Astrocyte (in vitro differentiated cells and primary cell): Measurements from ENCODE around the gene CD160. TPM values are rescaled to one million over a fixed set of nuclear protein-coding genes. Genes with fewer than 3 reads are reported as not detected.

ENCODE experiments used
- DNase-seq: peaks from one replicate; pipeline ENCODE4 v3.0.0-alpha.2; 2010; ENCODE audit warnings: low read depth
- FAIRE-seq: peaks from 2 replicates; lab custom pipeline; 2011; peaks lifted over from hg19 to GRCh38; lab: Jason Lieb, UNC
- H2AFZ ChIP-seq: 2 replicates; pipeline ENCODE4 v1.6.0; 2012; ENCODE audit warnings: low read depth, low read length, inconsistent platforms
- H3K27ac ChIP-seq: 2 replicates; pipeline ENCODE4 v1.5.1; 2011; ENCODE audit warnings: low read depth, low read length, inconsistent platforms
- H3K27me3 ChIP-seq: 2 replicates; pipeline ENCODE4 v1.6.0; 2011; ENCODE audit warnings: low read length, inconsistent platforms; ENCODE audit not compliant: insufficient read depth
- H3K36me3 ChIP-seq: 2 replicates; pipeline ENCODE4 v1.5.1; 2011; ENCODE audit warnings: low read length, inconsistent platforms; ENCODE audit not compliant: insufficient read depth
- H3K4me1 ChIP-seq: 2 replicates; pipeline ENCODE4 v1.5.1; 2011; ENCODE audit warnings: low read length, inconsistent platforms; ENCODE audit not compliant: insufficient read depth
- H3K4me2 ChIP-seq: 2 replicates; pipeline ENCODE4 v1.6.0; 2012; ENCODE audit warnings: low read length, inconsistent platforms
- H3K4me3 ChIP-seq: 2 replicates; pipeline ENCODE4 v1.5.1; 2011; ENCODE audit warnings: low read depth, mild to moderate bottlenecking, low read length, inconsistent platforms; ENCODE audit not compliant: insufficient read depth
- H3K79me2 ChIP-seq: 2 replicates; pipeline ENCODE4 v1.6.0; 2012; ENCODE audit warnings: mild to moderate bottlenecking, low read length, inconsistent platforms; ENCODE audit not compliant: insufficient read depth
- H3K9ac ChIP-seq: 2 replicates; pipeline ENCODE4 v1.6.0; 2012; ENCODE audit warnings: mild to moderate bottlenecking, low read length, inconsistent platforms
- H3K9me3 ChIP-seq: 2 replicates; pipeline ENCODE4 v1.5.1; 2012; ENCODE audit warnings: low read depth, mild to moderate bottlenecking, low read length, inconsistent platforms; ENCODE audit not compliant: insufficient read depth
- H4K20me1 ChIP-seq: 2 replicates; pipeline ENCODE4 v1.6.0; 2012; ENCODE audit warnings: low read length, inconsistent platforms; ENCODE audit not compliant: insufficient read depth
- H3K27ac Mint-ChIP-seq: one replicate; pipeline ENCODE4 v1.8.0; 2021; ENCODE audit warnings: mild to moderate bottlenecking, mixed read lengths; ENCODE audit not compliant: unreplicated experiment
- H3K27me3 Mint-ChIP-seq: one replicate; pipeline ENCODE4 v1.8.0; 2021; ENCODE audit warnings: low read depth, mixed read lengths; ENCODE audit not compliant: unreplicated experiment
- H3K36me3 Mint-ChIP-seq: one replicate; pipeline ENCODE4 v1.8.0; 2021; ENCODE audit warnings: low read depth, mixed read lengths; ENCODE audit not compliant: unreplicated experiment
- H3K4me1 Mint-ChIP-seq: one replicate; pipeline ENCODE4 v1.8.0; 2021; ENCODE audit warnings: low read depth, mixed read lengths; ENCODE audit not compliant: unreplicated experiment
- H3K4me3 Mint-ChIP-seq: one replicate; pipeline ENCODE4 v1.8.0; 2021; ENCODE audit warnings: mild to moderate bottlenecking, moderate library complexity, mixed read lengths; ENCODE audit not compliant: unreplicated experiment
- H3K9me3 Mint-ChIP-seq: one replicate; pipeline ENCODE4 v1.8.0; 2021; ENCODE audit warnings: mild to moderate bottlenecking, mixed read lengths; ENCODE audit not compliant: unreplicated experiment
- CTCF ChIP-seq: IDR thresholded peaks from 2 replicates; pipeline ENCODE4 v1.5.1; 2011; ENCODE audit warnings: low read depth, mild to moderate bottlenecking, inconsistent platforms, low read length, moderate library complexity; ENCODE audit not compliant: insufficient read depth
- EZH2 ChIP-seq: IDR thresholded peaks from 2 replicates; pipeline ENCODE4 v1.6.1; 2012; ENCODE audit warnings: mild to moderate bottlenecking, low read length, inconsistent platforms; ENCODE audit not compliant: insufficient read depth
- total RNA-seq: library from RNA; stranded (reverse); gene quantifications from 2 replicates; pipeline ENCODE4 v1.2.1, GENCODE V29; 2021

CD160 gene
- total RNA-seq, 1 donor from 2014 or later: not detected

DNA sequence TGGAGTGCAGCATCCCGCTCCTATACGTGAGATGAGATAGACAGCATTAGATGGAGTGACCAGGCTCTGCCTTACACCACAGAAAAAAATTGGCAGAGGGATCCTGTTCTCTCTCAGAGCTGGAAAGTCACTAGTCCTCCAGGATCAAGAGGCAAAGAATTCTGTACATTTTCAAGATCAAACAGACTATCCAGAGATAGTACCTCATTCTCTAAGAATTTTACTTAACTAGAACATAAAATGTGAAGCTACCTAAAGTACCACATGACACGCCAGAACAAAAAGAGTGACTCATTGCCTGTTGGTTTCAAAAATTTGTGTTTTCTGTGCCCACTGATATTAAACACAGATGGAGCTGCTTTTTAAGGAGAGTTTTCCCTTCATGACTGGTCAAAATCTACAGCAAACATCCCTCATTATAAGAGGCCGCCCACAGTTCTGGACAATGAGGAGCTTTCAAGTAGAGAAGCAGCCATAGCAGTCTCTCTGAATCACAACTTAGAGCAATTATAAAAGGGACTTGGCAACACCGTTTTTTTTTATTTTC, 32.3 kb downstream of the CD160 start:
- H3K4me1 ChIP-seq: peaks cover 18% of the 10 kb centered on the region
- FAIRE-seq (peak; percentile 68), DNase-seq (peak; percentile 97)
- Mint-ChIP-seq H3K4me1 (peaks cover 22% of the 10 kb centered on the region), H3K9me3 (no peaks in the 10 kb centered on the region), H3K36me3 (peaks cover 23% of the 10 kb centered on the region), H3K27ac (peak overlapping the region; percentile 88), H3K4me3 (peak overlapping the region; percentile 52), H3K27me3 (no peaks in the 10 kb centered on the region)
- H3K27me3 ChIP-seq: no peaks in the 10 kb centered on the region
- peak overlapping the region; percentile 73 for H3K9ac ChIP-seq
- no peaks in the 10 kb centered on the region for H3K9me3 ChIP-seq
- H3K36me3 ChIP-seq: peaks cover 18% of the 10 kb centered on the region
- peaks cover 3% of the 10 kb centered on the region for H3K79me2 ChIP-seq
- H3K27ac ChIP-seq: peak overlapping the region; percentile 91
- no peak overlapping the region for H2AFZ ChIP-seq
- no peak overlapping the region for H3K4me3 ChIP-seq
- peaks cover 4% of the 10 kb centered on the region for H4K20me1 ChIP-seq
- TF ChIP-seq CTCF: no peak
- H3K4me2 ChIP-seq: peak overlapping the region; percentile 65

DNA sequence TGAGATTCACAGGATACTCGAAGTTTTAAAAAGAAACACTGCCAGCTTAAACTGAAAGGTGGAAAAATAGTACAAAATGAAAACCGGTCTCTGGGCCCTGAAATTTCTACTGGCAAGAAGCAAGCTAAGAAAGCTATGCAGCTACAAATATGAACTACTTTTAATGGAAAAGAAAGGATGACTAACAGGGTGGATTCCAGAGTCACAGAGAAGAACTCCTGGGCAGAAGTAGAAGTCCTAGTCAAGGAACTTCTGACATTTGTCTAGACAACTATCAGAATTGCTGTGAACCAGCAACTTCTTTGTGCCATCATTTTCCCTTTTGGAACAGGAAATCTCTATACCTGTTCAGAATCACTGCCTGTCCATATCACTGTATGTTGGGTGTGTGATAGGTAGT, 38.1 kb downstream of the CD160 start:
- TF ChIP-seq CTCF (no peak), EZH2 (no peak)
- FAIRE-seq (no peak), DNase-seq (peak; percentile 9)
- Histone ChIP-seq H3K36me3 (peaks cover 7% of the 10 kb centered on the region), H4K20me1 (no peaks in the 10 kb centered on the region), H3K9ac (no peak overlapping the region), H3K4me1 (peaks cover 3% of the 10 kb centered on the region), H3K27me3 (no peaks in the 10 kb centered on the region), H3K9me3 (peaks cover 4% of the 10 kb centered on the region), H3K79me2 (peaks cover 3% of the 10 kb centered on the region), H3K27ac (no peak overlapping the region), H2AFZ (no peak overlapping the region), H3K4me3 (no peak overlapping the region), H3K4me2 (no peak overlapping the region)
- no peaks in the 10 kb centered on the region for H3K27me3 Mint-ChIP-seq
- H3K4me3 Mint-ChIP-seq: no peak overlapping the region
- H3K9me3 Mint-ChIP-seq: peaks cover 5% of the 10 kb centered on the region
- H3K27ac Mint-ChIP-seq: peak overlapping the region; percentile 59
- H3K4me1 Mint-ChIP-seq: peaks cover 11% of the 10 kb centered on the region
- peaks cover 29% of the 10 kb centered on the region for H3K36me3 Mint-ChIP-seq

GRCh38 chr1:145758116-145758515, 38.8 kb downstream of the CD160 start:
- Mint-ChIP-seq H3K4me1 (peaks cover 8% of the 10 kb centered on the region), H3K27ac (no peak overlapping the region), H3K9me3 (peaks cover 5% of the 10 kb centered on the region), H3K4me3 (no peak overlapping the region), H3K36me3 (peaks cover 29% of the 10 kb centered on the region), H3K27me3 (no peaks in the 10 kb centered on the region)
- no peak overlapping the region for H2AFZ ChIP-seq
- TF ChIP-seq EZH2: no peak
- TF ChIP-seq CTCF: no peak
- H3K9me3 ChIP-seq: peaks cover 4% of the 10 kb centered on the region
- no peak for DNase-seq
- H3K4me3 ChIP-seq: no peak overlapping the region
- no peak for FAIRE-seq
- H3K27me3 ChIP-seq: no peaks in the 10 kb centered on the region
- peaks cover 3% of the 10 kb centered on the region for H3K79me2 ChIP-seq
- no peak overlapping the region for H3K4me2 ChIP-seq
- no peaks in the 10 kb centered on the region for H3K4me1 ChIP-seq
- peaks cover 10% of the 10 kb centered on the region for H3K36me3 ChIP-seq
- H3K27ac ChIP-seq: no peak overlapping the region
- no peaks in the 10 kb centered on the region for H4K20me1 ChIP-seq
- no peak overlapping the region for H3K9ac ChIP-seq
